Measurements from ENCODE around the gene MICA. TPM values are rescaled to one million over a fixed set of nuclear protein-coding genes. Genes with fewer than 3 reads are reported as not detected.
"Not testable (repeated sequence)": the region's sequence is repeated elsewhere in the genome, so short reads cannot be mapped to it uniquely, and the experiment has no call there.

The MICA gene
- total RNA-seq, 1 donor: 31.1 TPM

DNA sequence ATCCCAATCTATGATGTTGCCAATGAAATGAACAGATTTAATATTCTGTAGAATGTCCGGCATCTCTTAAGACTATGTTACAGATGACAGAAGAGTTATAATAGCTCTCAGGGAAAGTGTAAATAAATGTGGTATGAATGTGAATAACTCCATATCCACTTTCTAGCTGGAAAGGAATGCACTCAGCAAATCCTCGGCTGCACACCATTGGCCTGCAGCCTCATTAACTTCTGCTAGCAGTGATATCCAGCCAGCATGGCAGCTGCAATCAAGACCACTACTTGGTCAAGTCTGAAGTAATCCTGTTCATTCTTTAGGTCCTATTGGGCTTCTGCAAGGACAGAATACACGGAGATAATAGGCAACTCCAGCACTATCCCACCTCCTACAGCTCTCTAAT lies 17.3 kb upstream of the MICA start:
- H2AFZ ChIP-seq (ENCODE audit: low read length): no peak overlapping the region
- TF ChIP-seq, protein P1, sequence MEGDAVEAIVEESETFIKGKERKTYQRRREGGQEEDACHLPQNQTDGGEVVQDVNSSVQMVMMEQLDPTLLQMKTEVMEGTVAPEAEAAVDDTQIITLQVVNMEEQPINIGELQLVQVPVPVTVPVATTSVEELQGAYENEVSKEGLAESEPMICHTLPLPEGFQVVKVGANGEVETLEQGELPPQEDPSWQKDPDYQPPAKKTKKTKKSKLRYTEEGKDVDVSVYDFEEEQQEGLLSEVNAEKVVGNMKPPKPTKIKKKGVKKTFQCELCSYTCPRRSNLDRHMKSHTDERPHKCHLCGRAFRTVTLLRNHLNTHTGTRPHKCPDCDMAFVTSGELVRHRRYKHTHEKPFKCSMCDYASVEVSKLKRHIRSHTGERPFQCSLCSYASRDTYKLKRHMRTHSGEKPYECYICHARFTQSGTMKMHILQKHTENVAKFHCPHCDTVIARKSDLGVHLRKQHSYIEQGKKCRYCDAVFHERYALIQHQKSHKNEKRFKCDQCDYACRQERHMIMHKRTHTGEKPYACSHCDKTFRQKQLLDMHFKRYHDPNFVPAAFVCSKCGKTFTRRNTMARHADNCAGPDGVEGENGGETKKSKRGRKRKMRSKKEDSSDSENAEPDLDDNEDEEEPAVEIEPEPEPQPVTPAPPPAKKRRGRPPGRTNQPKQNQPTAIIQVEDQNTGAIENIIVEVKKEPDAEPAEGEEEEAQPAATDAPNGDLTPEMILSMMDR (IDR thresholded peaks at IDR 0.05; ENCODE audit: extremely low read depth, low read depth, low read length): no peak
- no peak overlapping the region for H3K4me3 ChIP-seq (ENCODE audit: insufficient read depth, low read length)
- no peak for DNase-seq (ENCODE audit: insufficient read length, low spot score, missing footprints)
- H3K9me3 ChIP-seq (ENCODE audit: low read depth, low read length): no peaks in the 10 kb centered on the region
- peaks cover 11% of the 10 kb centered on the region for H3K27me3 ChIP-seq (ENCODE audit: insufficient read depth, low read length)
- no peaks in the 10 kb centered on the region for H3K36me3 ChIP-seq (ENCODE audit: insufficient read depth, low read length)
- H3K27ac ChIP-seq (ENCODE audit: low read depth, low read length): no peak overlapping the region
- H3K4me1 ChIP-seq (ENCODE audit: insufficient read depth, low read length): no peaks in the 10 kb centered on the region
- H3K4me2 ChIP-seq (ENCODE audit: insufficient read depth, low read length): no peak overlapping the region
- no peaks in the 10 kb centered on the region for H3K79me2 ChIP-seq (ENCODE audit: insufficient read depth, low read length)
- H4K20me1 ChIP-seq (ENCODE audit: insufficient read depth, low read length): no peaks in the 10 kb centered on the region

GRCh38 chr6:31386977-31387376 lies 16.4 kb upstream of the MICA start:
- Histone ChIP-seq H3K27ac (ENCODE audit: low read depth, low read length) (no peak overlapping the region), H3K9me3 (ENCODE audit: low read depth, low read length) (no peaks in the 10 kb centered on the region), H3K4me3 (ENCODE audit: insufficient read depth, low read length) (no peak overlapping the region), H3K27me3 (ENCODE audit: insufficient read depth, low read length) (peaks cover 5% of the 10 kb centered on the region), H3K36me3 (ENCODE audit: insufficient read depth, low read length) (no peaks in the 10 kb centered on the region), H3K79me2 (ENCODE audit: insufficient read depth, low read length) (no peaks in the 10 kb centered on the region), H3K4me1 (ENCODE audit: insufficient read depth, low read length) (no peaks in the 10 kb centered on the region), H2AFZ (ENCODE audit: low read length) (no peak overlapping the region), H3K4me2 (ENCODE audit: insufficient read depth, low read length) (no peak overlapping the region), H4K20me1 (ENCODE audit: insufficient read depth, low read length) (no peaks in the 10 kb centered on the region)
- TF ChIP-seq, protein P1 (IDR thresholded peaks at IDR 0.05; ENCODE audit: extremely low read depth, low read depth, low read length): no peak
- no peak for DNase-seq (ENCODE audit: insufficient read length, low spot score, missing footprints)

- not testable (repeated sequence) for H3K79me2 ChIP-seq (ENCODE audit: insufficient read depth, low read length); H3K4me1 ChIP-seq (ENCODE audit: insufficient read depth, low read length)
Measured at GRCh38 chr6:31388916-31389801, 14.2 kb upstream of the MICA start.

GRCh38 chr6:31389802-31390132 lies 13.6 kb upstream of the MICA start:
- not testable (repeated sequence) for H3K27ac ChIP-seq (ENCODE audit: low read depth, low read length); DNase-seq (ENCODE audit: insufficient read length, low spot score, missing footprints); H3K9me3 ChIP-seq (ENCODE audit: low read depth, low read length); H3K4me2 ChIP-seq (ENCODE audit: insufficient read depth, low read length); H3K36me3 ChIP-seq (ENCODE audit: insufficient read depth, low read length); H3K4me3 ChIP-seq (ENCODE audit: insufficient read depth, low read length); H3K27me3 ChIP-seq (ENCODE audit: insufficient read depth, low read length); H4K20me1 ChIP-seq (ENCODE audit: insufficient read depth, low read length); H2AFZ ChIP-seq (ENCODE audit: low read length); H3K4me1 ChIP-seq (ENCODE audit: insufficient read depth, low read length); H3K79me2 ChIP-seq (ENCODE audit: insufficient read depth, low read length)

More at GRCh38 chr6:31388916-31389801, 14.2 kb upstream of the MICA start:
- not testable (repeated sequence) for H3K27ac ChIP-seq (ENCODE audit: low read depth, low read length); H4K20me1 ChIP-seq (ENCODE audit: insufficient read depth, low read length); H3K27me3 ChIP-seq (ENCODE audit: insufficient read depth, low read length); H3K9me3 ChIP-seq (ENCODE audit: low read depth, low read length); H3K36me3 ChIP-seq (ENCODE audit: insufficient read depth, low read length); H2AFZ ChIP-seq (ENCODE audit: low read length); DNase-seq (ENCODE audit: insufficient read length, low spot score, missing footprints); H3K4me3 ChIP-seq (ENCODE audit: insufficient read depth, low read length); H3K4me2 ChIP-seq (ENCODE audit: insufficient read depth, low read length)

GRCh38 chr6:31393932-31394331 lies 9.5 kb upstream of the MICA start:
- Histone ChIP-seq H4K20me1 (ENCODE audit: insufficient read depth, low read length) (no peaks in the 10 kb centered on the region), H3K27me3 (ENCODE audit: insufficient read depth, low read length) (no peaks in the 10 kb centered on the region), H3K79me2 (ENCODE audit: insufficient read depth, low read length) (no peaks in the 10 kb centered on the region), H3K4me1 (ENCODE audit: insufficient read depth, low read length) (peaks cover 6% of the 10 kb centered on the region), H2AFZ (ENCODE audit: low read length) (no peak overlapping the region), H3K27ac (ENCODE audit: low read depth, low read length) (no peak overlapping the region), H3K9me3 (ENCODE audit: low read depth, low read length) (no peaks in the 10 kb centered on the region), H3K4me2 (ENCODE audit: insufficient read depth, low read length) (no peak overlapping the region), H3K36me3 (ENCODE audit: insufficient read depth, low read length) (no peaks in the 10 kb centered on the region), H3K4me3 (ENCODE audit: insufficient read depth, low read length) (no peak overlapping the region)
- TF ChIP-seq, protein P1 (IDR thresholded peaks at IDR 0.05; ENCODE audit: extremely low read depth, low read depth, low read length): no peak
- DNase-seq (ENCODE audit: insufficient read length, low spot score, missing footprints): no peak
